GM12878 (cell line): Measurements from ENCODE around the gene PNMA6F.

Source experiments
- ATF3 ChIP-seq: IDR thresholded peaks from 2 replicates; pipeline ENCODE4 v1.6.1; 2011; ENCODE audit warnings: low read depth, mild to moderate bottlenecking, low read length, moderate library complexity, borderline replicate concordance; ENCODE audit errors: extremely low read depth
- BRCA1 ChIP-seq: IDR thresholded peaks from 2 replicates; pipeline ENCODE4 v1.6.1; 2011; ENCODE audit warnings: low read depth, low read length, improper control_type of control experiment
- CBX5 ChIP-seq: sonication (generic); IDR thresholded peaks from 2 replicates; pipeline ENCODE4 v1.6.1; 2016; ENCODE audit warnings: low read depth, moderate library complexity, mild to moderate bottlenecking, inconsistent platforms
- CHD1 ChIP-seq: IDR thresholded peaks from 2 replicates; pipeline ENCODE4 v1.6.1; 2012; ENCODE audit warnings: low read depth, low read length, improper control_type of control experiment
- CHD2 ChIP-seq: IDR thresholded peaks from 2 replicates; pipeline ENCODE4 v1.6.1; 2011; ENCODE audit warnings: low read depth, low read length, improper control_type of control experiment, borderline replicate concordance
- CREB1 ChIP-seq: IDR thresholded peaks from 2 replicates; pipeline ENCODE4 v1.6.1; 2012; ENCODE audit warnings: low read depth, mild to moderate bottlenecking, inconsistent platforms
- EZH2 ChIP-seq: IDR thresholded peaks from 2 replicates; pipeline ENCODE4 v1.6.1; 2012; ENCODE audit warnings: low read depth, mild to moderate bottlenecking, control low read depth, inconsistent platforms, low read length, borderline replicate concordance; ENCODE audit not compliant: control insufficient read depth
- JUND ChIP-seq: IDR thresholded peaks from 2 replicates; pipeline ENCODE4 v1.6.1; 2012; ENCODE audit warnings: low read depth, mild to moderate bottlenecking, low read length, improper control_type of control experiment, moderate library complexity
- POLR2A ChIP-seq: IDR thresholded peaks from 2 replicates; pipeline ENCODE4 v1.6.1; 2011; ENCODE audit warnings: low read depth, mild to moderate bottlenecking, low read length
- RAD51 ChIP-seq: fragments of 450-650 bp; IDR thresholded peaks from 2 replicates; pipeline ENCODE4 v1.6.1; 2016; ENCODE audit warnings: moderate library complexity, mild to moderate bottlenecking, inconsistent platforms
- RCOR1 ChIP-seq: conservative IDR thresholded peaks from 2 replicates; pipeline ENCODE4 v1.6.1; 2012; ENCODE audit warnings: low read depth, low read length, improper control_type of control experiment
- SMAD1 ChIP-seq: fragments of 450-650 bp; IDR thresholded peaks from 2 replicates; pipeline ENCODE4 v1.6.1; 2018; ENCODE audit warnings: mild to moderate bottlenecking, low read depth; ENCODE audit not compliant: partially characterized antibody
- TF ChIP-seq, protein P1 (sequence below), 3 experiments: IDR thresholded peaks in 2 of 3; conservative IDR thresholded peaks in 1 of 3; 2 replicates each; pipeline ENCODE4 v1.5.1; 2011; ENCODE audit warnings: low read depth in 3 of 3, low read length in 3 of 3, mild to moderate bottlenecking in 3 of 3, control low read depth in 2 of 3, moderate library complexity in 2 of 3, inconsistent platforms in 1 of 3, mixed read lengths in 1 of 3; ENCODE audit not compliant: control insufficient read depth in 2 of 3, insufficient read depth in 1 of 3; ENCODE audit errors: extremely low read depth in 1 of 3

GRCh38 chrX:153305972-153306371, 15.6 kb downstream of the PNMA6F start:
- TF ChIP-seq CHD1 (no peak), RAD51 (no peak), SMAD1 (no peak), EZH2 (no peak), POLR2A (no peak), CBX5 (no peak), BRCA1 (no peak), CHD2 (no peak), RCOR1 (no peak), CREB1 (no peak), JUND (no peak), ATF3 (no peak)
- TF ChIP-seq, protein P1, sequence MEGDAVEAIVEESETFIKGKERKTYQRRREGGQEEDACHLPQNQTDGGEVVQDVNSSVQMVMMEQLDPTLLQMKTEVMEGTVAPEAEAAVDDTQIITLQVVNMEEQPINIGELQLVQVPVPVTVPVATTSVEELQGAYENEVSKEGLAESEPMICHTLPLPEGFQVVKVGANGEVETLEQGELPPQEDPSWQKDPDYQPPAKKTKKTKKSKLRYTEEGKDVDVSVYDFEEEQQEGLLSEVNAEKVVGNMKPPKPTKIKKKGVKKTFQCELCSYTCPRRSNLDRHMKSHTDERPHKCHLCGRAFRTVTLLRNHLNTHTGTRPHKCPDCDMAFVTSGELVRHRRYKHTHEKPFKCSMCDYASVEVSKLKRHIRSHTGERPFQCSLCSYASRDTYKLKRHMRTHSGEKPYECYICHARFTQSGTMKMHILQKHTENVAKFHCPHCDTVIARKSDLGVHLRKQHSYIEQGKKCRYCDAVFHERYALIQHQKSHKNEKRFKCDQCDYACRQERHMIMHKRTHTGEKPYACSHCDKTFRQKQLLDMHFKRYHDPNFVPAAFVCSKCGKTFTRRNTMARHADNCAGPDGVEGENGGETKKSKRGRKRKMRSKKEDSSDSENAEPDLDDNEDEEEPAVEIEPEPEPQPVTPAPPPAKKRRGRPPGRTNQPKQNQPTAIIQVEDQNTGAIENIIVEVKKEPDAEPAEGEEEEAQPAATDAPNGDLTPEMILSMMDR (IDR thresholded peaks at IDR 0.05 in 2 of 3, conservative IDR thresholded peaks at IDR 0.05 in 1 of 3; ENCODE audit: control insufficient read depth in 2 of 3, extremely low read depth in 1 of 3, insufficient read depth in 1 of 3, low read depth in 3 of 3, low read length in 3 of 3): no peak
